Testis (tissue), 2 donors: Measurements from ENCODE around the gene MRPL34.

Source experiments
- CTCF ChIP-seq, 3 experiments: fragments of 450-650 bp in 2 of 3; fragments of 200-600 bp in 1 of 3; sonication (generic) in 1 of 3; IDR thresholded peaks; one replicate each; pipeline ENCODE4 v1.5.1; 2016 to 2019; ENCODE audit warnings: antibody characterized with exemption in 3 of 3, mild to moderate bottlenecking in 2 of 3, moderate library complexity in 1 of 3
- POLR2A ChIP-seq: fragments of 450-650 bp; IDR thresholded peaks from one replicate; pipeline ENCODE4 v1.6.1; 2017; ENCODE audit warnings: antibody characterized with exemption, mild to moderate bottlenecking, moderate library complexity

GRCh38 chr19:17294051-17294891 is 11.4 kb upstream of the MRPL34 start:
- TF ChIP-seq CTCF (IDR thresholded peaks at IDR 0.05) (no peak), POLR2A (no peak)
